Pulmonary artery endothelial cell (primary cell): ENCODE measurements around the gene SFT2D1. TPM values are rescaled to one million over a fixed set of nuclear protein-coding genes. Genes with fewer than 3 reads are reported as not detected.

ENCODE experiments used
- DNase-seq: peaks from one replicate; pipeline ENCODE4 v3.0.0-alpha.2; 2011; ENCODE audit warnings: low read depth, low spot score
- total RNA-seq: library from RNA; depleted of rRNA; stranded (reverse); fragments of >200 nt; gene quantifications from 2 replicates; pipeline ENCODE4 v1.2.3, GENCODE V29; 2014

Gene SFT2D1
- total RNA-seq, 1 donor from 2014 or later, result 27.9 TPM

GRCh38 chr6:166334878-166335277 lies 7.5 kb downstream of the SFT2D1 start:
- DNase-seq, result no peak

DNA sequence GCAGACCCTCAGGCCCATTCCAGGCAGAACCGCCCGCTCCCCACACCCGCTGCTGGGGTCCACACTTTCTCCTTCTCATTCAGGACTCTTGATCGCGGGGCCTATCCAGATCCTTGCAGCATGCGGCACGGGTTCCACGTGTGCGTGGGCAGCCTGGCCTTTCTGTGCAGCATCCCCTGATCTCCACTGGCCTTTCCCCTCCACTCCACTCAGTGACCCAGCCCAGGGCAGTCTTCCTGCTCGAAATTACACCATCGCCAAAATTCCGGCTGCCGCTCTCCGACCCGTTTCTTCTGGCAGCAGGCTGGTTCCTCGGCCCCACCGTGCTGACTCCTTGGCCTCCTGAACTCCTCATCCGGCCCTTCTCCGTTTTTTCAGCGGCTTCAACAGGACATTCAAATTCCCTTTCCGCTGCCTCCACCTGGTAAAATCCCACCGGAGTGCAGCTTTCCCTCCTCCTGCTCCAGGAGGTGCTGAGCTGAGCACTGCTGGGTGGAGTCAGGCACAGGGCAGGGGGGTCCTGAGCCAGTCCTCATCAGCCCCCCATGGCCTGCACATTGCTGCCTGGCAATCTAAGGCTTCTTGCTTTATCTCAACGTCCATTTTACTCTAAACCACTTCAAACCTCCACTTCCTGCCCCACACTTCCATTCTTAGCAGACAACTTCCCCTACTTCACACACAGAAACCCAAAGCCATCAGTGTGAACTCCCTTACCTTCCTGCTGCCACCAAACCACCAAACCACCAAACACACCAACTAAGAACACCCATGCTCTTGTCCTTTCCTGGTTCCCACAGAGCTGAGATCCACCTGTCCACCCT lies 9.0 kb downstream of the SFT2D1 start:
- no peak for DNase-seq

GRCh38 chr6:166331503-166332415 lies 10.6 kb downstream of the SFT2D1 start:
- DNase-seq, result no peak

GRCh38 chr6:166330612-166331011 lies 11.7 kb downstream of the SFT2D1 start:
- DNase-seq, result no peak

- DNase-seq, result no peak
Measured at GRCh38 chr6:166325383-166326042, 16.8 kb downstream of the SFT2D1 start.

DNA sequence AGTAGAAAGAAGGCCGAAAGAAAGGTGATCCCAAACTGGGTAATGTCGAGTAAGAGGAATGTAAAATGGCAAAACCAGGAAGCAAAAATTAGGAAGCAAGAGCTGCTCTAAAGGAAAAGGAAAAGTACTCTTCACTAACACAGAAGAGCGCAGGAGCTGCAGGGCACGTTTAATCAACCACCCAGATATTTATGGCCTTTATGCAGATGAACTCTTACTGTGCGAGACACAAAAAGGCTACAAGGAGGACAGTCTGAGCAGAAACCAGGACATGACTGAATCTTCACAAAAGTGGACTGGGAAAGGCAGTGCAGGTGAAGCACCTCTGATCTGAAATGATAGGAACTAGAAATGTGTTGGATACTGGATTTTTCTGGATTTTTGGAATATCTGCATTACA lies 18.9 kb downstream of the SFT2D1 start:
- no peak for DNase-seq

GRCh38 chr6:166318649-166319600 lies 23.4 kb downstream of the SFT2D1 start:
- DNase-seq, result no peak

DNA sequence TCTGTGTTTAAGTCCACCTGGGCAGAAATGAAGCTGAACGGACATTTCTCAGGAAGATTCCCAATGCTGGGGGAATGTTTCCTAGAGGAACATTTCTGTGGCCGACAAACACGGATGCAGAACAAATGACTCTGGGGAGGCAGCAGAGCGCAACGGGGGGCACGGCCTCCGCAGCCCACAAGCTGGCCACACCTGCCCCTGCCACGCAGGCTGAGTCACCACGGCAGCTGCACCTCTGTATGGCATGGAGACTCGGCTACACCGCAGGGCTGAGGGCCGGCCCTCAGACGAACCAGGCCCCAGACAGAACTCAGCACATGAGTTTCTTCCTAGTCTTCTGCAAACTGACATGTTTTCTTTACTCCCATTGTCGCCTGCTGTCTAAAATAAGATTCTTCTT lies 24.1 kb downstream of the SFT2D1 start:
- no peak for DNase-seq

DNA sequence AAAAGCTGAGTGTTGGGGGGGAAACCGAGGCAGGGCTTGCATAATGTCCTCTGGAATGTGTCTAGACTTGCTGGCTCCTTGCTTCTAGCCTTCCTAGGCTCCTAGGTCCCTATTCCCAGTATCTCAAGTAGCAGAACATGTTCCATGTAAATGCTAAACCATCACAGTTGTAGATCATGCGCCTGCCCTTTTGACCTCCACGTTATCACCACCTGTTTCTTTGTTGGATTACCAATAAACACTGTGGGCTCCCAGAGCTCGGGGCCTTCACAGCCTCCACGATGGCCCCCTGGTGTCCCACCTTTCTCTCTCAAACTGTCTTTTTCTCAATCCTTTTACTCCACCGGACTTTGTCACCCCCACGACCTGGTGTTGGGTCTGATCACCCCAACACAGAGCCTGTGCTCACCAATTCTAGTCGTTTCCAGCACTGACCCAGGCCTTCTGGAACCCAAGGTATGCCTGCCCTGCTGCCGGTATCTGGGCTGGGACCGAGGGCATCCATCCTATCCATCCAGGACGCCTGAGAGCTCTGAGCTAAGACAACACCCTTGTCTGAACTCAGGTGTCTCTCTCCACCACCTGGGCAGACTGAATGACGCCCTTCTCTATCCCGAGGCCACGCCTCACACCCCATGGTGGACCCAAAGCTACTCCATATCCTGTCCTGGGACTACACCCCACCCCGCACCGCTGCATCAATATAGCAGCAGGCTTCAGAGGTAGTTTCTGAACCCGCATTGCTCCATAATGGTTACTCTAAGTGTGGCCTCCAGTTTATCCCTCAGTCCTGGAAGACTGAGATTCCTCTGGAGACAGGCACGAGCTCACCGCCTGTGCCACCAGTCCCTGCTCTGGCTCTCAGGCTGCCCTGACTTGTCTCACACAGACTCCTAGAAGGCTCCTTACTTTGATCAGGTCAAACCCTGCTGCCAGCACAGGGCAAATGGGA lies 24.8 kb downstream of the SFT2D1 start:
- DNase-seq, result no peak

DNA sequence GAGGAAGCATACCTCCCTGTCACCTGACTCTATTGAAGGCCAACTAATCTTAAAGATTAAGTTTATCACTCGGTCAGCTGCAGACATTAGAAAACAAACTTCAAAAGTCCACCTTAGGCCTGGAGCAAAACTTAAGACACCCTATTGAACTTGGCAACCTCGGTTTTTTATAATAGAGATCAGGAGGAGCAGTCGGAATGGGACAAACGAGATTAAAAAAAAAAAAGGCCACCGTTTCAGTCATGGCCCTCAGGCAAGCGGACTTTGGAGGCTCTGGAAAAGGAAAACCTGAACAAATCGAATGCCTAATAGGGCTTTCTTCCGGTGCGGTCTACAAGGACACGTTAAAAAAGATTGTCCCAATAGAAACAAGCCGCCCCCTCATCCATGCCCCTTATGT lies 26.9 kb downstream of the SFT2D1 start:
- DNase-seq, result no peak

DNA sequence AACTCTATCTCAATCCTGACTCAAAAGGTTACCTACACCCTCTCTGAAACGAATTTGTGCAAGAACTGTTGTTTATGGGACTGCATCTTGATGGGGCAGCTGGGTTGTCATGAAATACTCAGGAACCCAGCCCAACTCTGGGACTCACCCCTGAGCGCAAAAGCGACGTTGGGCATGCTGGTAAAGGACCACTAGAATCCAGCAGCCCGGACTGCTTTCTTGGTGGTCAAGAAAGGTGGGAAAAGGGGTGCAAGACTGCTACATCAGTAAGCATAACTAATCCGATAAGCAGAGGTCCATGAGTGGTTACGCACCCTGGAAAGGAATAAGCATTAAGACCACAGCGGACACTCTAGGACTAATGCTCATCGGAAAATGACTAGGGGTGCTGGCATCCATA lies 27.9 kb downstream of the SFT2D1 start:
- no peak for DNase-seq

GRCh38 chr6:166313255-166314070 lies 28.9 kb downstream of the SFT2D1 start:
- no peak for DNase-seq

- no peak for DNase-seq
Measured at GRCh38 chr6:166312832-166313231, 29.5 kb downstream of the SFT2D1 start.

- DNase-seq, result no peak
Measured at GRCh38 chr6:166310634-166311033, 31.7 kb downstream of the SFT2D1 start.

GRCh38 chr6:166309977-166310376 lies 32.4 kb downstream of the SFT2D1 start:
- DNase-seq, result no peak

DNA sequence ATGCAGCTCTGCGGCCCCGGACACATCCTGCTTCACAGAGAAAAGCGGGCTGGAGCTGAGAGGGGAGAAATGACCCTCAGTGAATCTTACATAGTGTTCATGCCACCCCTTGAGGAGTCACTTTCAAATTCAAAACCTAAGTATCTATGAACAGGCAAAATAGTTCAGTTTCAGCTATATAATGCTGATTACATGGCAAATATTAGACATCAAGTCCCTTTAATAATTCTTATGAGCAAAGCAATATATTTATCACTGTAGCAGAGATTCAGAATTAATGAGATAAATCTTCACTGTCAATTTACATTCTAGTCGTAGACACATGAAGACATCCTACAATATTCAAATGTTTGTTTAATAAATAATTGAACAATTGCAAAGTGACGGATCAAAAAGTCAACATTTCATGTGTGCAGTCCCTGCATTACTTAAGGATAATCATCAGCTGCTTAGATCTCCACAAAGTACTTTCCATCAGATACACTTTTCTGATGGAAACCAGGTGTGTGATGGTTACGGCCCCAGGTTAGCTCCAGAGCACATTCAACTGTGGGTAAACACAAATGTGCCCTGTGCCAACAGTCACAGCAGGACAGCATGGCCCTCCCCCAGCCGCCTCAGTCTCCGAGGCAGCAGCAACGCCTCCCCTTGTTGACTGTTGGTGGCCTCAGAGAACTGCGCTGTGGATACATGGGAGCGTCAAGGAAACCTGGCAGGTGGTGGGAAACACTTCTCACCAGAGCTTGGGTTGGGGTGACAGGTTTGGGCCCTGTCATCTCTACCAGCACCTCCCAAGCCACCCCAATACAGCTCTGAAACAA lies 33.4 kb downstream of the SFT2D1 start:
- no peak for DNase-seq

DNA sequence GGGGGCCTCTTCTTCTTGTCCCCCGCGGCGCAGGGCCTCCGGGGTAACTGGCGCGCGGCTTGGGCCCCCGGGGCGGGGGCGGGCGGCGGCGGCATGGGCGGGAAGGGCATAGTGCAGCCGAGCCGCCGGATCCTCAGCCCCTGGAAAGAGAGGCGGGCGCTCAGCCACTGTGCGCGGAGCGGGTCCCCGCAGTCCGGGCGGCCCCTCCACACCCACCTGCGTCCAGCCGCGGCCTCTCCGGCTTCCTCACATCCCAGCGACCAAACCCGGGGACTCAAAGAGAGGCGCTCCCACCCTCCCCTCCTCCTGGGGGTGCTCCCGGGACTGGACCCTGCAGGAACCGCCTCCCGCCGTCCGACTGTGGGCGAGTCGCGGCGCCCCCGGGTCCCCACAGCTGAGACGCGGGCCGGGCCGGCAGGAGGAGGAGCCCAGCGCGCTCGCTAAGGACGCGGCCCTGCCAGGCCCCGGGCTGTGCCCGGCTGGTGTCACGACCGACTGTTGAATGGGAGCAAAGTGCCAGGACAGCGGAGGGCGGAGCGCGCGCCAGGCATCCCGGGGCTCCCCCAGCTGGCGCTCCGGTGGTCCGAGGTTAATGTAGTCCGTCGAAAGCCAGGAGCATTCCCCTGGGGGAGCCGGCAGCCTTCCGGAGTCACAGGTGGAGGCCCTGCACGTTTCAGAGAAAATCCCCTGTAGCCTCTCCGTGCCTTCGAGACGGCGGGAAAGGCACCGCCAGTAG lies 34.1 kb downstream of the SFT2D1 start, which contains the start of gene PRR18:
Gene PRR18, minus strand, starts transcription at position 360 of the 736 bp plus-strand sequence. Its CDS starts 250 bp downstream, at position 110.
- DNase-seq, result no peak
